Prostate gland (tissue), 2 donors: Measurements from ENCODE around the gene HTD2.

ENCODE experiments used
- POLR2A ChIP-seq: fragments of 450-650 bp; IDR thresholded peaks from one replicate; pipeline ENCODE4 v1.6.1; 2016; ENCODE audit warnings: antibody characterized with exemption, mild to moderate bottlenecking
- TF ChIP-seq, protein P1 (sequence below), 4 experiments: fragments of 200-600 bp in 2 of 4; fragments of 450-650 bp in 2 of 4; sonication (generic) in 2 of 4; IDR thresholded peaks; 1 replicate in 3 of 4; 2 replicates in 1 of 4; pipeline ENCODE4 v1.5.1; 2016 to 2019; ENCODE audit warnings: antibody characterized with exemption in 4 of 4, mild to moderate bottlenecking in 2 of 4, moderate library complexity in 2 of 4

GRCh38 chr3:58323529-58324390 lies 17.4 kb downstream of the HTD2 start:
- TF ChIP-seq POLR2A, result no peak
- TF ChIP-seq, protein P1, sequence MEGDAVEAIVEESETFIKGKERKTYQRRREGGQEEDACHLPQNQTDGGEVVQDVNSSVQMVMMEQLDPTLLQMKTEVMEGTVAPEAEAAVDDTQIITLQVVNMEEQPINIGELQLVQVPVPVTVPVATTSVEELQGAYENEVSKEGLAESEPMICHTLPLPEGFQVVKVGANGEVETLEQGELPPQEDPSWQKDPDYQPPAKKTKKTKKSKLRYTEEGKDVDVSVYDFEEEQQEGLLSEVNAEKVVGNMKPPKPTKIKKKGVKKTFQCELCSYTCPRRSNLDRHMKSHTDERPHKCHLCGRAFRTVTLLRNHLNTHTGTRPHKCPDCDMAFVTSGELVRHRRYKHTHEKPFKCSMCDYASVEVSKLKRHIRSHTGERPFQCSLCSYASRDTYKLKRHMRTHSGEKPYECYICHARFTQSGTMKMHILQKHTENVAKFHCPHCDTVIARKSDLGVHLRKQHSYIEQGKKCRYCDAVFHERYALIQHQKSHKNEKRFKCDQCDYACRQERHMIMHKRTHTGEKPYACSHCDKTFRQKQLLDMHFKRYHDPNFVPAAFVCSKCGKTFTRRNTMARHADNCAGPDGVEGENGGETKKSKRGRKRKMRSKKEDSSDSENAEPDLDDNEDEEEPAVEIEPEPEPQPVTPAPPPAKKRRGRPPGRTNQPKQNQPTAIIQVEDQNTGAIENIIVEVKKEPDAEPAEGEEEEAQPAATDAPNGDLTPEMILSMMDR (IDR thresholded peaks at IDR 0.05), result no peak
